NCI-H146 treated with DMSO at 0.1 percent for 48 hours (cell line): Measurements from ENCODE around the gene PYCR2.

Experiments used
- DNase-seq: peaks from one replicate; lab custom pipeline; 2025; ENCODE audit not compliant: unreplicated experiment; lab: John Stamatoyannopoulos, UW

PYCR2 gene

GRCh38 chr1:225921734-225922709 is 2.0 kb downstream of the PYCR2 start:
- DNase-seq: peak; percentile 16

GRCh38 chr1:225919906-225920305 is 4.1 kb downstream of the PYCR2 start:
- DNase-seq: no peak

GRCh38 chr1:225918280-225918679 is 5.8 kb downstream of the PYCR2 start:
- DNase-seq: no peak

- no peak for DNase-seq
These were observed 6.5 kb downstream of the PYCR2 start for GRCh38 chr1:225917536-225917935.

- no peak for DNase-seq
These were observed 6.9 kb downstream of the PYCR2 start for GRCh38 chr1:225917101-225917500.

GRCh38 chr1:225915538-225915991 is 8.5 kb downstream of the PYCR2 start:
- no peak for DNase-seq

GRCh38 chr1:225914947-225915346 is 9.1 kb downstream of the PYCR2 start:
- DNase-seq: no peak

GRCh38 chr1:225914391-225914790 is 9.7 kb downstream of the PYCR2 start:
- DNase-seq: no peak

- DNase-seq: no peak
These were observed 12.6 kb downstream of the PYCR2 start for GRCh38 chr1:225911191-225912130.

GRCh38 chr1:225909477-225909876 is 14.6 kb downstream of the PYCR2 start:
- no peak for DNase-seq

GRCh38 chr1:225908773-225909172 is 15.3 kb downstream of the PYCR2 start:
- DNase-seq: peak; percentile 95

GRCh38 chr1:225908013-225908640 is 15.9 kb downstream of the PYCR2 start:
- no peak for DNase-seq

GRCh38 chr1:225907341-225907740 is 16.7 kb downstream of the PYCR2 start:
- no peak for DNase-seq

GRCh38 chr1:225906467-225906866 is 17.6 kb downstream of the PYCR2 start:
- no peak for DNase-seq

- DNase-seq: no peak
These were observed 20.4 kb downstream of the PYCR2 start for GRCh38 chr1:225903623-225904022.

- no peak for DNase-seq
These were observed 24.8 kb downstream of the PYCR2 start for GRCh38 chr1:225899044-225899925.

GRCh38 chr1:225897595-225898514 is 26.2 kb downstream of the PYCR2 start:
- DNase-seq: peak; percentile 75

- DNase-seq: peak; percentile 13
These were observed 27.0 kb downstream of the PYCR2 start for GRCh38 chr1:225896937-225897549.

- no peak for DNase-seq
These were observed 27.6 kb downstream of the PYCR2 start for GRCh38 chr1:225896494-225896893.
